Right lung (tissue), 5 donors: ENCODE measurements around the gene RAD51B. TPM values are rescaled to one million over a fixed set of nuclear protein-coding genes. Genes with fewer than 3 reads are reported as not detected.

Source experiments
- DNase-seq, 2 donors: peaks; one replicate each; pipeline ENCODE4 v3.0.0-alpha.2; 2013
- polyA plus RNA-seq, 5 donors: library from polyadenylated mRNA; unstranded; fragments of 120-200 nt; gene quantifications; one replicate each; pipeline versions ENCODE4 v1.2.1 to v1.2.3, GENCODE V29; 2013; ENCODE audit warnings: inconsistent platforms in 1 of 5, low replicate concordance in 1 of 5; ENCODE audit not compliant: insufficient read length in 5 of 5, insufficient read depth in 1 of 5

Gene RAD51B
- polyA plus RNA-seq, 5 donors = 8.1 to 15.5 (median 11.8) TPM

DNA sequence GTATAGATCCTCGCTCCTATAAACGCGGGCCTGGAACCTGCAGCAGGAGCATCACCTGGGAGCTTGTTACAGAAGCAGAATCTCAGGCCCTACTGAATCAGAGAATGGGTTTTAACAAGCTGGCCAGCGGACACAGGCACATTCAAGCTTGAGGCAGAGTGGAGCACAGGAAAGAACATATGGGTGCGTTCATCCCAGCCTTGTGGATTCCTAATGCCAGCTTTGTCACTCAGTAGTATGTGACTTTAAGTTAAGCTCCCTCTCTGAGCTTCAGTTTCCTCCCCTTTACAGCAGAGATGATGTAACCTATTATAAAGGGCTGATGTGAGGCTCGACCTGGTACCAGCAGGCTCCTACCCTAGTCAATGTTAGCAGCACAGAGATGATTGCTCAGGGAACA, 768.4 kb downstream of the RAD51B start:
- no peak for DNase-seq

DNA sequence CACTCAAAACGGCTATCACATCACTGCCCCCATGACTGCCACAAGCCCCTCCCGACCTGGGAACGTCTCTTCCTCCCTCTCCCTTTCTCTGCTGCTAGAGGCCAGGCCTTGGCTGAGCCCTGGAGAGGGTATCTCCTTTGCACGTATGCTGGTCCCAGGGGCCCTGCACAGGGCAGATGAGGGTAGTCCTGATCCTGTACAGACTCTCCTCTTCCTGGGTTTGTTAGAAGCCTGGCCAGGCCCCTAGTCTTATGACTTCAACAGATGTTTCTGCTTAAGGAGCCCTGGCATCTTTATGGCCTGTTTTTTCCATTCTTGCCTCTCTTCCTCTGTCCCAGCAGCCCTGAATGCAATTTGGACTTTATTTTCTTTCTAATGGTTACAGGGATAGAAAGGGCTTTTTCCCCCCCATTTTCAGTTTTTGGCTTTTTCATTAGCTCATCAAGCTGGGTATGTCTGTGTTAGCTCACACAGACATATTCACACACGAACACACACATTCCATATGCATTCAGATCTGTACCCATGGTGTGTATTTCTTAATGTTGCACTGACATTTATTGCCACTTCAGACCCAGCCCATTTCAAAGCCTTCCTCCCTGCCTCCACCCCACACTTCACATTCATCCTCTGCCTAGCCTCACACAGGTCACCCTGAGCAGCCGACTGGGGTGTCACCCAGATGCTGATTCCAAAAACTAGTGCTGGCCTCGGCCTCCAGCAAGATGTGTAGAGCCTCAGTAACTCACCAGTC, 770.0 kb downstream of the RAD51B start:
- DNase-seq = peak in 1 of 2 donors; percentile 76

DNA sequence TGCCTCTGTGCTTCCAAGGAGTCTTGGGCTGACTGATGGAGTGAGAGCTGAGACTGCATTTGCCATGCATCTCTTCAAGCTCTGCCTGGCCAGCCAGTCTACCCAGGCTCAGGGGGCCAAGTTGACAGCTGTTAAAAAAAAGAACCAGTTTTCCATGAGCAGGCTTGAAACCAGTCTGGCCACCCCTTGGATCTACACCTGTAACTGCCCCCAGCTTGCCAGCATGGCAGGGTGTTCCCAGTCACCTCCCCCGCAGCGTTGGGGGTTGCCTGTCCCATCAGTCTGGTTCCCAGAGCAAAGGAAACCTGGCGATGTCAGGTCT, 770.6 kb downstream of the RAD51B start:
- no peak for DNase-seq

DNA sequence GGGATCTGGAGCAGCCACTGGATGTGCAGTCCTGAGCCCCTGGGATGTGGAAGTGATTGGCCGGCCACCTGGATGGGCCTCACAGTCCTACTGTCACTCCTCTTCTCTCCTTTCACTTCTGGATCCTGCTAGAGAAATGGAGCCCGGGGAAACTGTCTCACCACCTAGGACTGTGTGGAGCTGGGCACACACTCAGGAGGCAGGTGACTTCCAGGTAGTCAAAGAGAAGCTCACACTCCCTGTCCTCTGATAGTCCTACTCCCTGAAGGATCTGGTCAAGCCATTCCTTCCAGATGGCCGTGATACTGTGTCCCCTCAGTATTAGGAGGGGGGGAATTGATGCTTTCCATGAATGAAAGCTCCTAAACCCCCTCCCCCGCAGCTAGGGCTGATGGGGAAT, 772.2 kb downstream of the RAD51B start:
- DNase-seq = no peak

DNA sequence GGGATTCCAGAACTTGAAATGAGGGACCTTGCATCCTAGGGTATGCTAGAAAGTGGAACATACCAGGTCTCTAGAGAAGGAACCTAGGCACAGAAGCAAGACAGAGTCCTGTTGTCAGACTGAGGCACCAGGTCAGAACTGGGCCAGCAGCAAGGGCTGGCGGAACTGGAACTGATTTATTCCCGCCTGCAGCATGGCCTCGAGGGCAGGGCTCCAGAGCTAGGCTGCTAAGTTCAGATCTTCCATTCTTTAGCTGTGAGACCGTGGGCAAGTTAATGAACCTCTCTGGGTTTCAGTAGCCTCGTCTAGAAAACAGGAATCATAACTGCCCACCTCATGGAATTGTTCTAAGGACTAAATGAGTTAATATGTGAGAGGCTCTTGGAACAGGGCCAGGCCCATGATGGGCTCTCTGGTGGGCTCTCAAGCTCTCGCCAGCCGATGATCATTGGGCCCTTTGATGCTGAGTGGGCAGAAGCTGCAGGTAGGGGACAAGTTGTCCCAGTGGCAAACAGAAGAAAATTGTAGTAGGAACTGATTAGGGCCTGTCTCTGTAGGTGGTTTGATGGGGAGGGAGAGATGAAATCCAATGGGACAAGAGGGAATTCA, 773.5 kb downstream of the RAD51B start:
- DNase-seq = no peak

DNA sequence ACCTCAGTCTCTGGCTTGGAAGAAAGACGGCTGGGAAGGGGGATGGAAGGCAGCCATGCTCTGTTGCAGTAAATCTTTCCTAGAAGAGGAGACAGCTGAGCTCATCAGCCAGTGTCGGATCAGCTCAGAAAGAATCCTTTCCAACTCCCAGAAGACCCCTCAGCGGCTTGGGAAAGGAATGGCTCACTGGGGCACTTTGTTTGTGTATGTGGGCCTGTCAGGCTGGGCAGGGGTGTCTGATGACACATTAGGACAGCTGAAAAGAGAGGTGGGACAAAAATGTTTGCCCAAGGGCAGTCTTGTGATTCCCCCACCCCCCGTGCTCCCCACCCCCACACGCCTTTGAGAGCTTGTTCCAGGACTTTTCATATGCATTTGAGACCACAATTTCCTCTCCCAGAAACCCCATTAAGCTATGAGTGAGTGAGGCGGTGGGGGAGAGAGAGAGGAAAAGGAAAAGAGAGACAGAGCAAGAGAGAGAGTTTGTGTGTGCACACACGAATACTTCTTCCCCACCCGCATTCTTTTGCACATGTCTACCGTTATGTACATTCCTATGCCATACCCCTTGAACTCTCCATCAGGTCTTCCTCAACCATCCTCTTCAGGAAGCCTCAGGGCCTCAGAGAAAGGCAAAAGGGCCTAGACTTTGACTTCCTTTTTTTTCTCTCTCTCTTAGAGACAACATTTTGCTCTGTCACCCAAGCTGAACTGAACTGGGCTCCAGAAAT, 774.4 kb downstream of the RAD51B start:
- no peak for DNase-seq

DNA sequence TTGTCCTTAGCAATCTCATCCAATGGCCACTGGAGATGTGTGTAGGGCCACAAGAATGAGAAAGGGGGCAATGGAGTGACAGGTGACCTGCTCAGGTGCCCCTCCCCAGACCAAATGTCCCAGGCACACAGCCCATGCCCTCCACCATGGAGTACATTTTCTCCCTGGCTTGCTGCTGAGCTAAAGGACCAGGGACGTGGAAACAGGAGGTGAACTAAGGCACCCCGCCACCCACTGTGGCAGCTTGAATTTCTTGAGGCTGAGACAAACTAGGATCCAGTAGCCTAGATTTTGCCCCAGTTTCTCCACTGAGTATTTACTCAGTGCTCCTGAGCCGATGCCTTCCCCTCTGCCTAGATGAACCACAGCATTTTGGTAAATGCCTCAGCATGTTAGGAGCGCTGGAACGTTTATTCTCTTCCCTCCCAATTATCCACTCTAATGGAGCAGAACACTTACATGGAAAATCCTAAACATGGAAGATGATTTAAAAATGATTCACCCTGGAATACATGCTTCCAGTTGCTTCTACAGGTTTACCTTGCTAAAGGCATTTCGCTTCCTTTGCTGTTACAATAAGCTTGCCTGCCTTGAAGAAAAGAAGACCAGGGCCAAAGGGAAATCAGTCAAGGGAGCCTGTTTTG, 775.3 kb downstream of the RAD51B start:
- DNase-seq = no peak

DNA sequence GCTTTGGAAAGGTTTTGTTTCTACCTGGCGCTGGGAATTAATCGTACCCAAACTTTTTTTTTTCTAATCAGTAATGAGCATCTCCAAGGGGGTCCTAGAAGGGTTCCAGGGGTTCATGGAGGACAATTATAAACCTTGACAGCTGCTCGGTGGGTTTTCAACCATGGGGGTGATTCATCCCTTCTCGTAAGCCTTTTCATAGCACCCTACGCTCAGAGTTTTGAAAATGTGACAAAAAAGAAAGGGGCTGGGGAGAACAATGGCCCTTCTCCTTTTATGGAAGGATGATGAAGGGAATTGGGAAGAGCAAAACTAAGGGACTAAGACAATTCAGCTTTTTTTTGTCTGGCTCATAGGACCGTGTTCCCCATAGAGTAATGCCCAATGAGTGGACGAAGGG, 776.6 kb downstream of the RAD51B start:
- no peak for DNase-seq

DNA sequence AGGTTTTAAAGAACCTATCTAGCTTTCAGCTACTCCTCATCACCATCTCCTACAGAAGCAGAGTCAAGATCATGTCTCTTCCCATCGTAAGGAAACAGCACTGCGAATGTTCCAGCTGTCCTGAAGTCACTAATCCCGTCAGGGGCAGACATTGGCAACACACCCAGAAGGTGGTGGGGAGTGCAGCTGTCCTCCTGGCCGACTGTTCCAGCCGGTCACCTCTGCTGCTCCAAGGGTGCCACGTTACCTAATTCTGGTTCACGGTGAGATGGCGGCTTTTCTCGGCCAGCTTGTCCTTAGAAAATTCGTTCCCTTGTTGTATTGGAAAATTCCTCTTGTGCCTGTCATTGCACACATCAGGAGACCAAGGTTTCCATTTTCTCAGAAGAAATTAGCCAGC, 777.1 kb downstream of the RAD51B start:
- DNase-seq = no peak

DNA sequence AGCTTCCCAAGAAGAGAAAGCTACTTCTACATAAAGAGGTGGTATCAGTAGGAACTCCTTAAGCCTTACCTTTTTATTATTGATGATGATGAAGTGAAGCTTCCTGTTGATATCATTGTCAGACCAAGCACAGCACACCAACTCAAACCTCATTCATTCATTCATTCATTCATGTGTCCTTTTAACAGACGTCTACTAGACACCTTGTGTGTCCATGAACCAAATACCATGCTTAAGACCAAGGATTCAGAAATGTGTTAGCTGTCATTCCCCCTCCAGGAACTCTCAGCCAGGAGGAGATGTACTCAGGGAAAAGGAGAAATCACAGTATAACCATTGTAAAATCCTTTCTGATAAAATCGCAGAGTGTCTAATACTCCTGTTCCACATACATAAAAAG, 778.5 kb downstream of the RAD51B start:
- DNase-seq = no peak

DNA sequence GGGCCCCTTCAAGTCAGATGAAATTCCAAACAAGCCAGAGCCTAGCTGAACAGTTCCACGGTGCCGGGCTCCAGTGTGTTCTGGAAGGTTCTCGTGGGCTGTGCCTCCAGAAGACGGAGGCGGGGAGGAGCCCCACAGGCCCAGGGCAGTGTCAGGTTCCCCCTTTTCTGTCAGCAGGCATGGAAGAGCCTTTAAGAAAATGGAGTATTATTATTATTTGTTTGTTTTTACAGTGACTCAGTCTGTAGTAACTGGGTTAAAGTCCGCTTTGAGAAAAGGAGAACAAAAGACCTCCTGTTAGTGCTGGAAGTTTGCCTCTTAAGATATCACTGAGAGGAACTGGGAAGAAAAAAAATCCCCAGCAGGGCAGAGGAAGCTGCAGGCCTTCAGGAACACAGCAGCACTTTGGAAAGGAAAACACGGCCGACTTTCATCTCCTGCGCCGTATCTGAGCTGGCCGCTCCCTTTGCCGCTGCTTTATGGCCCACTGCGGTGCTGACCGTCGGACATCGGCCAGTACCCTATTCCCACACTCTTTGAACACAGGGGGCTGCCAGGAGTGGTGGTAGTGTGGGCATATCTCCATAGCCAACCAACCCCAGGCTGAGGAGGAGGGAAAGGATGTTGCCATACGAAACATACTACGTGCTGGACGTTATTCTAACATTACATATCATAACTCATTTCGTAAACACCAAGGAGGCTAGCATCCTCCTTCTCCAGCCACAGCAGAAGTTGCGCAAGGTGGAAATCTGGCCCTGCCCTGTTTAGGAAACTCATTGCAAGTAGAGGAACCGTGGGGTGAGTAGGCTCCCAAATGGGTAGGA, 779.3 kb downstream of the RAD51B start:
- DNase-seq = no peak

DNA sequence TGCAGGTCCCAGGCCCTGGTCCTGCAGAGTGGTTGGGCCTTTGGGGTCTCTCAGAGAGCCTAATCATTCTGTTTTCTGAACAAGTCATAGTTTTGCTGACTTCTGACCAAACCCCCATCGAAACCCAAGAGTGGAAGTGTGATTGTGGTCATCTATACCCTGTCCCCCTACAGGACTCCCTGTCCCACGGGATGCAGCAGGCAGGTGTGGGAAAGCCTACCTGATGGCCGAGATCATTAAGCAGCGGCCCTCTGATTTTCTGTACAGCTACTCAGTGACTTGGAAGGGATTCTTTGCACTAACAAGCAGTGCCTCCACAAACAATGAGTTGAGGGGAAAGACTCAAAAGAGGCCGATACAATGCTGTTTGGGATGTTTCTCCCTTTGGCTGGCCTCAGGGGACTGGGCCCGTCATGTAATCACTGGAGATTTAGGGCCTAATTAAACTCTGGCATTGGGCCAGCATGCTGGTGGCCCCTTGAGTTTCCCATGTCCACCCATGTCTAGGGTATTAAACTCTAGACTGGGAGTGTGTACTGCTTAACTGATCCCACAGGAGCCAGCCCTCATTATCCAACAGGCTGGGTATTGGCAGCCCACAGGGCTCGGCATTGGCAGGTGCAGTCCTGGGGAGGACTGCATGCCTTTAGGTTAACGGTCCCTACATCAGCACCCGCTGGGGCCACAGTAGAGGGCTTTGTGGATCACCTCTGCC, 780.5 kb downstream of the RAD51B start:
- no peak for DNase-seq

DNA sequence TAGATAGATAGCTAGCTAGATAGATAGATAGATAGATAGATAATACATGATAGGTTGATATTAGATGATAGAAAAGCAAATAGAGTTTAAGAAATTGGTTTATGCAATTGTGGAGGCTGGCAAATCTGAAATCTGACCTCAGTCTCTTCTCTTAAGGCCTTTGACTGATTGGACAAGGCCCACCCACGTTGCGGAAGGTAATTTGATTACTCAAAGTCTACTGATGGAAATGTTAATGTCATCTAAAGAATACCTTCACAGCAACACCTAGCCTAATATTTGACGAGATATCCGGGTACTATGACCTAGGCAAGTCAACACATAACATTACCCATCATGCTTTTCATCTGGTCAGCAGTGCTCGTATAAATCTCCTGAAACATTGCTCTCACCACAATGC, 782.9 kb downstream of the RAD51B start:
- no peak for DNase-seq

DNA sequence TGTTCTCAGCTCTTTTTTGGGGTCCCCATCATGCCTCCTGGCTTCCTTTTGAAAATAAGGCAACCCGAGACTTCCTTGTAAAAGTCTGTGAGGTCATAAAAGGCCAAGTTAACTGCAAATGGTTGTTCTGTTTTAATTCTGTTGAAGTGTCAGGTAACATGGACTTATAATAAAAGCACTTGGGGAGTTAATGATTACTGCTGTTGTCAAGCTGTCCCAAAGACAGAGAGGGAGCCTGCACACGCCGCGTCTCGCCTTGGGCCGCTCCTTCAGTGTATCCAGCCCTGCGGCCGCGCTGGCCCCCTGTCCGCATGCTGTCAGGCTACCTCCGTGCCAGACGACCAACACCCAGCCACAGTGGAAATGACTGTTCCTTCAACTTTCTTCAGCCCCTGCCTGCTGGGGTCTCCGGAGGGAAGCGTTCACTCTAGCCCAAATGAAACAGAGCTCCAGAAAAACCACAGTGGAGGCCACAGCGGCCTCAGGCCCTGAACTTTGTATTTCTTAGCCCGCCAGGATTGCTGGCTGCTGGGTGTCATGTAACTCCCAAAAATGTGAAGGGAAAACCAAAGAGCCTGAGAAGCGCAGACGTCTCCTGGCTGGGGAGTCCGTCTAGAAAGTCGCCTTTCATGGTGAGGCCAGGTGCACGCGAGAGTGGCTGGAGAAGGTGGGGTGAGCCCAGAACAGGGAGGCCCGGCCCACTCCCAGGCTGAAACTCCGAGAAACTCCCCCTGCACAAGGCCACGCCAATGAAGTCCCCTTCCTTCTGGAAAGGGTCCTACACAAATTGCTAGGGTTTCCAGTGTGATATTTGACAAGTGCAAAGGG, 784.2 kb downstream of the RAD51B start:
- no peak for DNase-seq

DNA sequence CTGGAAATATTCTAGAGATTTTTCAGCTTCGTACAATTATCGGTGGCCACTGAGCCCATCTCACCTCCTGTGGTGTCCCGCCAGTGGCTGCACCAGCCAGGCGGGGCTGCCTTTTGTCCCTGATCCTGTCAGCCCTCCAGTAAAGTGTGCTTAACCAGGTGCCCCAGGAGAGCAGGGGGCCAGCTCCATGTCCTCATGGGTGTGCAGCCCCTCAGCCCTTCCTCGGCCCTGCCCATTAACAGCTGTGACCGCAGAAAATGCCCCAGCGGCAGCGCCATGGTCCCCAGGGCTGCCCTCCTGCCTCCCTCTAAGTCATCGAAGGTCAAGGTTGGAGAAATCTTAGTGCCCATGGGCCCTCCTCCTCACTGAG, 784.8 kb downstream of the RAD51B start:
- DNase-seq = no peak

DNA sequence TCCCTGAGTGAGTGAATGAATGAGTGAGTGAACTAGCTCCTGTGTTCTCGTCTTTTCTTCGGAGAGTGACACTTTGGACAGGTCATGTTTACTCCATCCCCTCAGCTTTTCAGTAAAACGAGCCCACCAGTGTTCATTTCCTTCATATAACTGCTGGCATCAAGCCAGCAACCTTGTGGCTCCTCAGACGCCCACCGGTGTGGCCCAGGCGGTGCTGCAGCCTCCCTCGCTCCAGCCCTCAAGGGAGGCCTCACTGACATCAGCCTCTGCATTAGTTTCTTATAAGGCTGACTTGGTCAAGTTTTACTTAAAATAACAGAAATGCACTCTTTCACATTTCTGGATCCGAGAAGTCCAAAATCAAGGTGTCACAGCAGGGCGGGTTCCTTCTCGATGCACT, 785.2 kb downstream of the RAD51B start:
- DNase-seq = no peak

DNA sequence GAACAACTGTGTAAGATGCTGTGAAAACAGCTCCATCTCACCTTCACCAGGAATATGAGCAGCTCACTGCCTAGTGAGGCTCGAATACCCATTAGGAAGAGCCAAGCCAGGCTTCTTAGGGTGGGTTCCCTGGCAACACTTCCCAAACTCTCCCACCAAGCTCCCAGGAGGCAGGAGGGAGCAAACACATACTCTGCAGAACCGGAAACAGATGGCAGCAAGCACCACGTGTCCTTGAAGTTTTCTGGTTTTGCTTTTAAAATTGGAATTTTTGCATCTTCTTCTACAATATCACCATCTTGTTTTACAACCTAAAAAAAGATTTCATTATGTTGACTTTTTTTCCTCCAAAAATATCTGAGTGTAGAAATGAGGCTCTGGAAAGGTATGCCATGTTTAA, 786.6 kb downstream of the RAD51B start:
- no peak for DNase-seq

DNA sequence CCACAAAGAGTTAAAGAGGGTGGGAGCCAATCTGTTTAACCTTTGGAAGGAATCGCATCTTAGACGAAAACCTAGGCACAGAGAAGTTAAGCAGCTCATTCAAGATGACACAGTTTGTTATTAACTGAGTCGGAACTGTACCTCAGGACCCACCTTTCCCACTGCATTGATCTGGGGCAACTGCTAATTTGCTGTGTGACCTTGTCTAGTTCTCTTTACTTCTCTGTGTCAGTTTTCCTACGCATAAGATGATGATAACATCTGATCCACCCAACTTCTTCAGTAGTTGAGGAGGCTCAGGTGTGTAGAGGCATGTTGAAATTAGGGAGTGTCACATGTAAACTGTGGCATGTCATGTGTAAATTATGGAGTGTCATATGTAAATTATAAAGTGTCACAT, 787.1 kb downstream of the RAD51B start:
- DNase-seq = no peak

DNA sequence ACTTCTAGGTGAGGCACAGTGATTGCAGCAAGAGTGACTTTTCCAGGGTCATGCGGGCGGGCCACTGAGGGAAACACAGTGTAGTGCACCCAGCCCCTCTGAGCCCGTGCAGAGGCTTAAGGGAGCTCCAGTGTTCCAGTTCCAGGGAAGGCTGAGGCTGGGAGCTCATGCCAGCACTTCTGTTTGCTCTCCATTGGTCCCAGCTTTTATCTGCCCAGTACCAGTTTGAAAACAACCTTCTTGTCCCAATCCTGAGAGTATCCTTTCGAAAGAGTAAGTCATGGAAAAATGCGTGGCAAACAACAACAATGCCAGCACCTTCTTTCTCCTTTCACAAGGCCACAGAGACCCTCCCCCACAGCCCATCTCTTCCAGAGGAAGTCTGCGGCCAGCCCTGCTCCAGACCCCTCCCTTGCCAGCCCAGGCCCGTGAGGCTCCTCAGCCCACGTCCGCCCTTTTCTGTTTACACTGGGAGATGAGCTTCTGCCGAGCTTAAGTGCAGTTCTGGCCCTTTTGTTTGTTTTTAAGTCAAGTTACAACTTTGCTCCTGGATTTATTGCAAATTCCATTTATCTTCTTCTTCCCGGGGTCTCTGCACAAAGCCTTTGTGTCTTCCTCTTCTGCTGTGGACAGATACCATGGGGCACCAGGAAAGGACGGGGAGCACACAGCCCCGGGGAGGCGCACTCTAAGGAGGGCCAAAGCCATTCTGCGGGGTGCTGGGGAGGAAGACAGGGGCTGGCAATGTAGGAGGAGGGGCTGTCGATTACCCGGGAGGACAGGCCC, 787.7 kb downstream of the RAD51B start:
- no peak for DNase-seq
